ENCODE results near the gene RAC2.
"Not testable (repeated sequence)": the region's sequence is repeated elsewhere in the genome, so short reads cannot be mapped to it uniquely, and the experiment has no call there.

Gene RAC2

GRCh38 chr22:37254209-37254866, 10.3 kb upstream of the RAC2 start:
- FAIRE-seq = no peak

GRCh38 chr22:37253126-37253660, 9.1 kb upstream of the RAC2 start:
- FAIRE-seq = no peak

GRCh38 chr22:37251836-37252235, 7.8 kb upstream of the RAC2 start:
- FAIRE-seq = not testable (repeated sequence)

- no peak for FAIRE-seq
These were observed 5.9 kb upstream of the RAC2 start for GRCh38 chr22:37249986-37250385.

GRCh38 chr22:37248251-37248650, 4.2 kb upstream of the RAC2 start:
- no peak for FAIRE-seq

GRCh38 chr22:37245740-37246139, 1.7 kb upstream of the RAC2 start:
- FAIRE-seq = no peak

- no peak for FAIRE-seq
These were observed 1.1 kb upstream of the RAC2 start for GRCh38 chr22:37244922-37245722.

- FAIRE-seq = no peak
These were observed 511 bp downstream of the RAC2 start for GRCh38 chr22:37243402-37244113.

- FAIRE-seq = no peak
These were observed 1.6 kb downstream of the RAC2 start for GRCh38 chr22:37242395-37242918.

GRCh38 chr22:37241351-37242142, 2.5 kb downstream of the RAC2 start:
- FAIRE-seq = no peak

GRCh38 chr22:37240941-37241320, 3.1 kb downstream of the RAC2 start:
- no peak for FAIRE-seq

GRCh38 chr22:37240240-37240940, 3.7 kb downstream of the RAC2 start:
- FAIRE-seq = no peak

GRCh38 chr22:37239336-37240239, 4.5 kb downstream of the RAC2 start:
- FAIRE-seq = no peak

GRCh38 chr22:37237371-37238268, 6.4 kb downstream of the RAC2 start:
- FAIRE-seq = no peak

GRCh38 chr22:37235897-37236607, 8.0 kb downstream of the RAC2 start:
- FAIRE-seq = no peak

GRCh38 chr22:37234736-37235711, 9.0 kb downstream of the RAC2 start:
- no peak for FAIRE-seq

Data from colon (tissue), 2 donors.